KMS-11 (cell line): ENCODE data around the gene IL20.
A peak's percentile ranks its signal among the peaks of the same experiment; 100 is the strongest.

Experiments
- H2AFZ ChIP-seq: fragments of 200-600 bp; sonication (generic); 2 replicates; pipeline ENCODE4 v1.6.1; 2016; ENCODE audit warnings: antibody characterized with exemption, mixed run types, low read depth
- H3K27ac ChIP-seq: fragments of 200-600 bp; sonication (generic); 2 replicates; pipeline ENCODE4 v1.6.1; 2016; ENCODE audit warnings: mild to moderate bottlenecking, mixed run types
- H3K27me3 ChIP-seq: fragments of 200-600 bp; sonication (generic); 2 replicates; pipeline ENCODE4 v1.6.1; 2017; ENCODE audit warnings: mild to moderate bottlenecking, low read depth, mixed run types, moderate library complexity; ENCODE audit not compliant: insufficient read depth
- H3K36me3 ChIP-seq: fragments of 200-600 bp; sonication (generic); 2 replicates; pipeline ENCODE4 v1.6.1; 2017; ENCODE audit warnings: mild to moderate bottlenecking, mixed run types; ENCODE audit not compliant: insufficient read depth
- H3K4me1 ChIP-seq: fragments of 200-600 bp; sonication (generic); 2 replicates; pipeline ENCODE4 v1.6.1; 2016; ENCODE audit warnings: mild to moderate bottlenecking, low read depth, mixed run types; ENCODE audit not compliant: poor library complexity, severe bottlenecking
- H3K4me2 ChIP-seq: fragments of 200-600 bp; sonication (generic); 2 replicates; pipeline ENCODE4 v1.7.0; 2016; ENCODE audit warnings: mild to moderate bottlenecking, mixed run types
- H3K4me3 ChIP-seq: fragments of 200-600 bp; sonication (generic); IDR thresholded peaks from 2 replicates; pipeline ENCODE4 v1.6.1; 2017; ENCODE audit warnings: low read depth, low read length, mixed read lengths; ENCODE audit not compliant: insufficient read depth
- H3K79me2 ChIP-seq: fragments of 200-600 bp; sonication (generic); 2 replicates; pipeline ENCODE4 v1.6.1; 2016; ENCODE audit warnings: low read depth, mixed run types; ENCODE audit not compliant: insufficient read depth
- H3K9ac ChIP-seq: fragments of 200-600 bp; sonication (generic); 2 replicates; pipeline ENCODE4 v1.6.1; 2016; ENCODE audit warnings: mild to moderate bottlenecking, mixed run types
- H4K20me1 ChIP-seq: fragments of 200-600 bp; sonication (generic); 2 replicates; pipeline ENCODE4 v1.6.1; 2016; ENCODE audit warnings: mild to moderate bottlenecking, mixed run types; ENCODE audit not compliant: insufficient read depth
- CTCF ChIP-seq: fragments of 200-600 bp; sonication (generic); conservative IDR thresholded peaks from 2 replicates; pipeline ENCODE4 v1.6.1; 2017; ENCODE audit warnings: low read depth, mild to moderate bottlenecking, antibody characterized with exemption, low read length, moderate library complexity, mixed read lengths

The IL20 gene

GRCh38 chr1:206878456-206878855 is 13.0 kb downstream of the IL20 start:
- H3K4me3 ChIP-seq: peak overlapping the region; percentile 23
- H2AFZ ChIP-seq: no peak overlapping the region
- no peak overlapping the region for H3K27ac ChIP-seq
- no peaks in the 10 kb centered on the region for H4K20me1 ChIP-seq
- peaks cover 11% of the 10 kb centered on the region for H3K4me1 ChIP-seq
- H3K36me3 ChIP-seq: no peaks in the 10 kb centered on the region
- H3K4me2 ChIP-seq: no peak overlapping the region
- TF ChIP-seq CTCF: peak; percentile 66
- H3K79me2 ChIP-seq: no peaks in the 10 kb centered on the region
- no peak overlapping the region for H3K9ac ChIP-seq
- H3K27me3 ChIP-seq: no peaks in the 10 kb centered on the region

GRCh38 chr1:206880314-206880713 is 14.9 kb downstream of the IL20 start:
- H4K20me1 ChIP-seq: no peaks in the 10 kb centered on the region
- peaks cover 14% of the 10 kb centered on the region for H3K4me1 ChIP-seq
- H3K4me2 ChIP-seq: no peak overlapping the region
- no peaks in the 10 kb centered on the region for H3K36me3 ChIP-seq
- no peaks in the 10 kb centered on the region for H3K27me3 ChIP-seq
- H3K9ac ChIP-seq: no peak overlapping the region
- no peak overlapping the region for H2AFZ ChIP-seq
- no peak overlapping the region for H3K4me3 ChIP-seq
- H3K79me2 ChIP-seq: no peaks in the 10 kb centered on the region
- no peak for TF ChIP-seq CTCF
- H3K27ac ChIP-seq: no peak overlapping the region

GRCh38 chr1:206882555-206882954 is 17.1 kb downstream of the IL20 start:
- TF ChIP-seq CTCF: peak; percentile 41
- H3K4me1 ChIP-seq: peaks cover 14% of the 10 kb centered on the region

GRCh38 chr1:206883160-206883559 is 17.7 kb downstream of the IL20 start:
- Histone ChIP-seq H3K36me3 (no peaks in the 10 kb centered on the region), H2AFZ (no peak overlapping the region), H3K79me2 (no peaks in the 10 kb centered on the region), H3K4me2 (peak overlapping the region; percentile 8; the same call in 1 of the 2 replicates), H3K9ac (no peak overlapping the region), H3K4me1 (peaks cover 16% of the 10 kb centered on the region), H3K27me3 (no peaks in the 10 kb centered on the region), H3K4me3 (no peak overlapping the region), H3K27ac (no peak overlapping the region), H4K20me1 (no peaks in the 10 kb centered on the region)
- TF ChIP-seq CTCF: no peak

More at GRCh38 chr1:206882555-206882954, 17.1 kb downstream of the IL20 start:
- Histone ChIP-seq H2AFZ (no peak overlapping the region), H3K27ac (no peak overlapping the region), H3K4me3 (no peak overlapping the region), H3K36me3 (no peaks in the 10 kb centered on the region), H3K27me3 (no peaks in the 10 kb centered on the region), H3K4me2 (no peak overlapping the region), H3K79me2 (no peaks in the 10 kb centered on the region), H4K20me1 (no peaks in the 10 kb centered on the region), H3K9ac (no peak overlapping the region)
